Omental fat pad (tissue), 4 donors: Measurements from ENCODE around the gene ANKRD53. TPM values are rescaled to one million over a fixed set of nuclear protein-coding genes. Genes with fewer than 3 reads are reported as not detected.

Source experiments
- ATAC-seq: fragments of 150-250 bp; one replicate; pipeline ENCODE4 v1.9.1; 2016; ENCODE audit warnings: mild to moderate bottlenecking, moderate library complexity; ENCODE audit not compliant: low FRiP score
- DNase-seq: peaks from one replicate; pipeline ENCODE4 v3.0.0-alpha.2; 2019; ENCODE audit warnings: low spot score
- total RNA-seq, 4 donors: library from RNA; depleted of rRNA; stranded (reverse); fragments of >200 nt; gene quantifications; one replicate each; pipeline ENCODE4 v1.1.0, GENCODE V29; 2016
- TF ChIP-seq, protein P1 (sequence below), 3 donors: fragments of 450-650 bp; IDR thresholded peaks; one replicate each; pipeline ENCODE4 v1.5.1; 2016 to 2017; ENCODE audit warnings: antibody characterized with exemption in 3 of 3, mild to moderate bottlenecking in 3 of 3, moderate library complexity in 2 of 3

Gene ANKRD53
- total RNA-seq, 4 donors from 2014 or later: 6.2 to 16.8 (median 10.0) TPM

DNA sequence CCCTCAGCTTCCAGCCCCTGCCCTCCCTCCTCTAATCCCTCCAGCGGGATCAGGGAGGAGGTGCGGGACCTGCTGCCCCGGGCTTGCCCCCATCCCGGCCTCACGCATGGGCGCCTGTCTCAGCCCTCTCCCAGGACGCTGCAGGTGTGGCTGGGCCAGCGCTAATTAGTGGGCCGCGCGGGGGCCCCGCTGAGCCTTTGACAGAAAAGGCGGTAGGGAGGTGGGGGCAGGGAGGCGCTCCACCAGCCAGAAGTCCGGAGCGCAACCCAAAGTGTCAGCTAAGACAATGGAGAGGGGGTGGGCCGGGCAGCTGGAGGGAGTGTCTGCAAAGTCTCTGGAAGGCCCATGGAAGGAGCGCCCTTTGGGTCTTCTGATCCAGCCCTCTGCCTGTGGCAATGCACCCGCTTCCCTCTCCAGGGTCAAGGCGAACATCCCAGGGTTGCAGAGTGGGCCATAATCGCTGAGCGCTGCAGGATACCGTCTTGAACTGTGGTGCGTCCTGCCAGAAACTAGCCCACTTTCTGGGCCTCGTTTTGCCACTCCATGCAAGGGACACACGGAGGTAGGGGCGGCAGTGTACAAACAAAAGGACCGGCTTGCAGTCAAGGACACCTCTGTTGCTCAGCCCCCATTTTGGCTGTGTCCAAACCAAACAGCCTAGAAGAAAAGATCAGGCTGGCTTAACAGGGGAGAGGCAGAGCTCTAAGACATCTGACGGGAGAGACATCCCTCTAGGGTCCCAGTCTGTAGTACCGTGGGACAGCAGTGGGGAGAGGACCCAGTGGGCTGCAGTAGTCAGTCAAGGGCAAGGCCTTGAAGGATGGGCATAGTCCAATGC lies 39.2 kb upstream of the ANKRD53 start:
- TF ChIP-seq, protein P1, sequence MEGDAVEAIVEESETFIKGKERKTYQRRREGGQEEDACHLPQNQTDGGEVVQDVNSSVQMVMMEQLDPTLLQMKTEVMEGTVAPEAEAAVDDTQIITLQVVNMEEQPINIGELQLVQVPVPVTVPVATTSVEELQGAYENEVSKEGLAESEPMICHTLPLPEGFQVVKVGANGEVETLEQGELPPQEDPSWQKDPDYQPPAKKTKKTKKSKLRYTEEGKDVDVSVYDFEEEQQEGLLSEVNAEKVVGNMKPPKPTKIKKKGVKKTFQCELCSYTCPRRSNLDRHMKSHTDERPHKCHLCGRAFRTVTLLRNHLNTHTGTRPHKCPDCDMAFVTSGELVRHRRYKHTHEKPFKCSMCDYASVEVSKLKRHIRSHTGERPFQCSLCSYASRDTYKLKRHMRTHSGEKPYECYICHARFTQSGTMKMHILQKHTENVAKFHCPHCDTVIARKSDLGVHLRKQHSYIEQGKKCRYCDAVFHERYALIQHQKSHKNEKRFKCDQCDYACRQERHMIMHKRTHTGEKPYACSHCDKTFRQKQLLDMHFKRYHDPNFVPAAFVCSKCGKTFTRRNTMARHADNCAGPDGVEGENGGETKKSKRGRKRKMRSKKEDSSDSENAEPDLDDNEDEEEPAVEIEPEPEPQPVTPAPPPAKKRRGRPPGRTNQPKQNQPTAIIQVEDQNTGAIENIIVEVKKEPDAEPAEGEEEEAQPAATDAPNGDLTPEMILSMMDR (IDR thresholded peaks at IDR 0.05): no peak
- ATAC-seq (no peak), DNase-seq (no peak)

DNA sequence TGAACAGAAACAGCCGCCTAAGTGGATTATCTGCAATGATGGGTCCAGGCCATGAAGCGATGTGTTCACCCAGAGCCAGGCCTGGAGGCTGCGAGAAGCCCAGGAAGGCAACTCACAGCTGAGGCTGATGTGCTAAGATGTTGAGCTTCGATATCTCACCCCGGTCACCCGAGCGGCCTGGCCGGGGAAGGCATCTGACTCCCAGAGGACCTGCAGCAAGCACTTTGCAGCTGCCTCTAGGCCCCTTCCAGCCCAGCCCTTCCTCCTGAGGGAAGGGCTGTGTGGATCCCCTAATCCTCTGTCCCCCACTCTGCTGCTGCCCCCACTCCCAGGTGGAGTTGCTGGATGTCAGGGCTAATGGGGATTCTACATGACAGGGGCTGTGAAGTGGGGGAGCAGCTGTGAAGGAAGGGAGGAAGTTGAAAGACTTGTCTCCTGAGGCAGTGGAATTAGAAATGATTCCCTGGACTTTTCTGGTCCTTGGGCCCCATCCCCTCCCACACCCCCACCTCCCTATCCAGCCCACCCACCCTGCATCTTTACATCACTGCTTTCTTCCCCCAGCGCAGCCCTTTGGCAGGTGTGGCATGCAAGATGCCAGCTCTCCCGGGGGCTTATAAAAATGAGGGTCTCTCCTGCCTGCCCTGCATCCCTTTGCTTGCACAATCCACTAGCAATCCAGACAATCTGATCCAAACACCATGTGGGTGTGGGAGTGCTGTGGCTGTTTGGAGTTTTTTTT lies 38.4 kb upstream of the ANKRD53 start:
- TF ChIP-seq, protein P1 (IDR thresholded peaks at IDR 0.05): no peak
- ATAC-seq (no peak), DNase-seq (no peak)

DNA sequence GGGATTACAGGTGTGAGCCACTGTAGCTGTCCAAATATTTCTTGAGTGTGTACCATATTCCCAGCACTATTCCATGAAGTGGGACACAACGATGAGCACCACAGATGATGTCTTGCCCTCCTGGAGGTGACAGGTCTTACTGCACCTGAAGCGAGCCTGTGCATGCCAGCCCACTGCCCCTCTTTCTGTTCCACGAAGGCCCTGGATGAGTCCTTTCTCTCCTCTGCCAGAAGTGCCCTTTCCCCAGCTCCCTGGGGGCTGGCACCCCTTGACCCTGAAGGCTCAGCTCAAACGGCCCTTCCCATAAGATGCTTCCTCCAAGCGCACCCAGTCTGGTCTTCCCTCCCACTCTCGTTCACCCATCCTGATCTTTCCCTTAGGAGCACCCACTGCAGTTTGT lies 37.2 kb upstream of the ANKRD53 start:
- TF ChIP-seq, protein P1 (IDR thresholded peaks at IDR 0.05): no peak
- ATAC-seq (no peak), DNase-seq (no peak)

DNA sequence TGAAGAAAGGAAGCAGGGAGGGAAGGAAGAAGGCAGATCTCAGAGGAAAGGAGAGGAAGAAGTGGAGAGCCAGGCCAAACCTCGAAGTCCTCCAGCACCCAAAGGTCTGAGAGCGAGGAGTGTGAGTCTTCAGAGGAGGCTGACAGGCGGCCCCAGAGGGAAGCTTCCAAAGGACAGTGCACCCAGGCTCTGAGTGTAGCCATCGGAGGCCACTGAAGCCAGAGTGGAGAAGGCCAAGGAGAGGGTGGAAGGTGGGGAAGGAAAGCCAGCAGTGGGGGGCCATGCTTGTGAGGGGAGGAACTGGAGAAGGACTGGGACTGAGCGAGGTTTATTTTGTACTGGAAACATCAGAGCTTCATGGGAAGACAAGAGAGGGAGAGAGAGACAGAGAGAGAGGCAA lies 36.7 kb upstream of the ANKRD53 start:
- TF ChIP-seq, protein P1 (IDR thresholded peaks at IDR 0.05): no peak
- DNase-seq (no peak), ATAC-seq (no peak)

DNA sequence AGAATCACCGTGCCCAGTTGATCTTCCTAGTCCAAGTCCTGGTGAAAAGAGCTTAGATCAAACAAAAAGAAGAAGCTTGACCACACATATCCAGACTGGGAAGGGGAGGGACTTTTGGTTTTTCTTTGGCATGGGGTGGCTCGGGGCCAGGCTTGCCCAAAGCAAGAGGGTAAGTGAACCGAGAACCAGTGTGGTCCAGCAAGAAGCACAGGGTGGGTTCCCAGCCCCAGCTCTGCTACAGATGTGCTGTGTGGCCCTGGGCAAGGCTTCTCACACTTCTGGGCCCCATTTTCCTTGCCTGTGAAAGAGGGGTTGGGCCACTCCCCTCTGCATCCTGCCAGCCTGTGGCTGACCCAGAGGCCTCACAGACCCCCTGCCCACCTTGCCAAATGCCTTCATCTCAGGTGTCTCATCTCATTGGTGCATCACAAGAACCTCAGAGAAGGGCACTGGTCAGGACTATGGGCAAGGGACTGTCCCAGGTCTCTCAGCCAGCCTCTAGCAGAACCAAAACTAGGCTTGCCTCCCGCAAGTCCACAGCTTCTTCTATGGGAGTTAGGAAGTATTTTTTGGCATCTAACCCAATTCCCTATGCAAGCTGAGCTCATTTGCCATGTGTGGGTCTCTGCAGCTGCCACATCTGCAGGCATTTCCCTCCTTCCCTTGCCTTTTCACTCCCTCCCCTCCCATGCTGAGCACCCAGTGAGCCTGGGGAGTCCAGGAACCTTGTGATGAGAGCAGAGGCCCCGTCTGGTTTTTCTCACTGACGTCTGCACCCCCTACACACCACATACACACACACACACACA lies 35.8 kb upstream of the ANKRD53 start:
- TF ChIP-seq, protein P1 (IDR thresholded peaks at IDR 0.05): no peak
- ATAC-seq: no peak
- DNase-seq: no peak

DNA sequence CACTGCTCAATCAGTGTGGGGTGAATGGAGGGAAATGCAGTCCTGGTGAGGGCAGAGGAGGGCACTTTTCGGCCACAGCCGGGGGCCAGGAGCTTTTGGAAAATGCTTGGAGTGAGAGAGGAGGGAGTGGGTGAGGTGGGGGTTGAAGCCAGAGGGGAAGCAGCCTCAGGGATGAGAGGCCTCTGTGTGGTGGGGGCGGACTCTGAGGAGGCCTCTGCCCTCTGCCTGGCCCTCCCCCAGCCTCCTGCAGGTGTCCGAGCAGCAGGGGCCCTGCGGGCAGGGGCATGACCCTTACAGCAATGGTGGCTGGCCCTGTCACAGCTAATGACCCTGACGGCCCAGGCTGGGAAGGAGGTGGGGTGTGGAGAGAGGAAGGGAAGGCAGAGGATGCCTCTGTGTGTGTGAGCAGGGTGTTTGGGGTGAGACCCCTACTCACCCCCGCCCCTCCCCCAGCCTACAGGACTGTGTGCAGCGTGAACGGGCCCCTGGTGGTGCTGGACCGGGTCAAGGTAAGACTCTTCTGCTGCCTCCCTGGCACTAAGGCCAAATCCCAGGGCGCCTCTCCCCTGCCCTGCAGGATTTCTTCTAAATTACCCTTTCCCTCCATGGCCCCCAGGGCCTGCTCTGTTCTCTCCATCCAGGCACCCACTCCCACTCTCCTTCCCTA lies 35.1 kb upstream of the ANKRD53 start:
- DNase-seq: no peak
- ATAC-seq: no peak

More for the DNA sequence above, 35.1 kb upstream of the ANKRD53 start:
- TF ChIP-seq, protein P1 (IDR thresholded peaks at IDR 0.05): no peak
